ENCODE measurements around the gene PSAT1. TPM values are rescaled to one million over a fixed set of nuclear protein-coding genes. Genes with fewer than 3 reads are reported as not detected.
A peak's percentile ranks its signal among the peaks of the same experiment; 100 is the strongest.

Gene PSAT1
- total and polyA plus RNA-seq, 2 experiments from 2014 or later = 120 to 149 TPM

DNA sequence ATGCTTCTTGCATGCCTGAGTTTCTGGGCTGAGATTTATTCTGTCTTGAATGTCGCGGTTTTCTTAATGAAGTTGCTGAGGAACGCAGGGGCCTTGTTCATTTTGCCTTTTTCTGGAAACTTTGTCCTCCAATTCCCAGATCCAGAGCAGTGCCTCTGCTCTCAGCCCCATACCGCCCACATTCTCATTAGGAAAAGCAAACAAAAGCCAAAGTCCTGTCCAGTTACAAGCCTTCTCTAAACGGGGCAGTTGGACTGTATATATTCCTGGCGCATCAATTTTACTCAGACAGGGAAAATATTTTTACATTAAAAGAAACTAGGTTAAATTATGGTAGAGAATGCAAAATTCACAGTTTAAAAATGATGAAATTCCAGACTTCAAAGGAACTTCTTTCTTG lies 1.2 kb upstream of the PSAT1 start:
- peaks cover 3% of the 10 kb centered on the region for H4K20me1 ChIP-seq (ENCODE audit: insufficient read depth, poor library complexity, severe bottlenecking)
- H3K4me1 ChIP-seq (ENCODE audit: insufficient read depth) = peaks cover 6% of the 10 kb centered on the region
- peak overlapping the region; percentile 43 for H3K4me3 ChIP-seq
- TF ChIP-seq, protein P1, sequence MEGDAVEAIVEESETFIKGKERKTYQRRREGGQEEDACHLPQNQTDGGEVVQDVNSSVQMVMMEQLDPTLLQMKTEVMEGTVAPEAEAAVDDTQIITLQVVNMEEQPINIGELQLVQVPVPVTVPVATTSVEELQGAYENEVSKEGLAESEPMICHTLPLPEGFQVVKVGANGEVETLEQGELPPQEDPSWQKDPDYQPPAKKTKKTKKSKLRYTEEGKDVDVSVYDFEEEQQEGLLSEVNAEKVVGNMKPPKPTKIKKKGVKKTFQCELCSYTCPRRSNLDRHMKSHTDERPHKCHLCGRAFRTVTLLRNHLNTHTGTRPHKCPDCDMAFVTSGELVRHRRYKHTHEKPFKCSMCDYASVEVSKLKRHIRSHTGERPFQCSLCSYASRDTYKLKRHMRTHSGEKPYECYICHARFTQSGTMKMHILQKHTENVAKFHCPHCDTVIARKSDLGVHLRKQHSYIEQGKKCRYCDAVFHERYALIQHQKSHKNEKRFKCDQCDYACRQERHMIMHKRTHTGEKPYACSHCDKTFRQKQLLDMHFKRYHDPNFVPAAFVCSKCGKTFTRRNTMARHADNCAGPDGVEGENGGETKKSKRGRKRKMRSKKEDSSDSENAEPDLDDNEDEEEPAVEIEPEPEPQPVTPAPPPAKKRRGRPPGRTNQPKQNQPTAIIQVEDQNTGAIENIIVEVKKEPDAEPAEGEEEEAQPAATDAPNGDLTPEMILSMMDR (IDR thresholded peaks at IDR 0.05; ENCODE audit: poor library complexity) = no peak
- TF ChIP-seq EZH2phosphoT487 (IDR thresholded peaks at IDR 0.05; ENCODE audit: low read depth, severe bottlenecking, unreplicated experiment) = no peak
- TF ChIP-seq EZH2 (IDR thresholded peaks at IDR 0.05; ENCODE audit: borderline replicate concordance) = no peak
- H2AFZ ChIP-seq = peak overlapping the region; percentile 75
- H3K27me3 ChIP-seq = no peaks in the 10 kb centered on the region
- H3K9me3 ChIP-seq (ENCODE audit: low read depth) = no peaks in the 10 kb centered on the region
- peaks cover 29% of the 10 kb centered on the region for H3K79me2 ChIP-seq
- H3K27ac ChIP-seq = peak overlapping the region; percentile 73
- no peaks in the 10 kb centered on the region for H3K36me3 ChIP-seq (replicated peaks; ENCODE audit: insufficient read depth, low read depth)
- H3K4me2 ChIP-seq = peak overlapping the region; percentile 92
- no peak for DNase-seq (ENCODE audit: low spot score)
- 63% methylated on average over 6 of the region's 6 CpGs for WGBS (ENCODE audit: low lambda C conversion rate, missing lambda C conversion rate)
- no peaks in the 10 kb centered on the region for H3K9me2 ChIP-seq (replicated peaks; ENCODE audit: insufficient read depth)

DNA sequence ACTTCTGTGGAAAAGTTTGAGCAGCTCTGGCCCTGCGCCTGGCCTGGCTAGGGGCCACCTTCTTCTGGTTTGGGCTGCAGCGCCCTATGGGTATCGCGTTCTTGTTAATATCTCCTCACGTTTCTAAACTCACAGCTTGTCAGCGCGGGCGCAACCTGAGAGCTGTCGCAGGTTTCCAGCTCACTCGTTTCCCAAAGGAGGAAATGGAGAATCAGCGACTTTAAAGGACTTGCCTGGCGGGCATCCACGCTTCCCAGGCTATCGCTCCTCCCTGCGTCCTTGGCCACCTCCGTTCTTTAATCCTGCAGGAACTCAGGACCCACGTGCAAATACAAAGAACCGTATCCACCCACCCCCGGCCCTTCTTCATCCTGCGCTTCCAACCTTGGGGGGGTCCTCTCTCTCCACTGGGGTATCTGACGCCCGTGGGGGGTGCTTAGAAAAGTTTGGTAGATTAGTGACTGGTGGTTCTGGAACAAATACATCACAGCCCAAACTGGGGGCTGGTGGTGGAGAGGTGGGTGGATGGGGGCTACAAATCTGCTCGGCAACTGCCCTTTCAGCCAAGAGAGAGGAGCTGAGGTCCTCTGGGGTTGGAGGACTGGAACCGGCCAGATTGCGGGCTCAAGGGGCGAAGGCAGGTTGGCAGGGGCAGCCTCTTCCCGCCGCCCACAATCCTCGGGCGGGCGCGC lies 578 bp upstream of the PSAT1 start:
- WGBS (ENCODE audit: low lambda C conversion rate, missing lambda C conversion rate) = 1% methylated on average over 32 of the region's 32 CpGs
- Histone ChIP-seq H3K4me2 (peak overlapping the region; percentile 92), H3K4me1 (ENCODE audit: insufficient read depth) (peaks cover 6% of the 10 kb centered on the region), H3K27ac (peak overlapping the region; percentile 73), H3K9me3 (ENCODE audit: low read depth) (no peaks in the 10 kb centered on the region), H4K20me1 (ENCODE audit: insufficient read depth, poor library complexity, severe bottlenecking) (peaks cover 3% of the 10 kb centered on the region), H3K4me3 (peak overlapping the region; percentile 43), H3K27me3 (no peaks in the 10 kb centered on the region), H3K79me2 (peaks cover 32% of the 10 kb centered on the region), H3K36me3 (replicated peaks; ENCODE audit: insufficient read depth, low read depth) (no peaks in the 10 kb centered on the region), H2AFZ (peak overlapping the region; percentile 75), H3K9me2 (replicated peaks; ENCODE audit: insufficient read depth) (no peaks in the 10 kb centered on the region)
- peak; percentile 65 for DNase-seq (ENCODE audit: low spot score)
- no peak for TF ChIP-seq EZH2phosphoT487 (IDR thresholded peaks at IDR 0.05; ENCODE audit: low read depth, severe bottlenecking, unreplicated experiment)
- TF ChIP-seq EZH2 (IDR thresholded peaks at IDR 0.05; ENCODE audit: borderline replicate concordance) = no peak
- TF ChIP-seq, protein P1 (IDR thresholded peaks at IDR 0.05; ENCODE audit: poor library complexity) = no peak

DNA sequence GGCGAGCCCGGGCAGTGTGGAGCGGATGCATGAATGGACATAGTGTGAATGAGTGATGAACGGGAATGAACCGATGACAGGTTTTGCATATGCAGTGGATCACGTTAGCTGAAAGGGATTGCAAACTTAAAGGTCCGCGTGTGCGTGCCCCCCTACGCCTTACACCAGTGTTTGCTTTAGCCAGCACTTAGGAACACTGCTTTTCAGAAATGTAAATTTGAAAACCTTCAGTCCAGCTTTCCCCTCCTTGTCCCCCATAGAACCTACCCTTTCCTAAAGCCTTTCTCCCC lies 692 bp downstream of the PSAT1 start:
- Histone ChIP-seq H2AFZ (peak overlapping the region; percentile 68), H3K9me3 (ENCODE audit: low read depth) (no peaks in the 10 kb centered on the region), H3K9me2 (replicated peaks; ENCODE audit: insufficient read depth) (no peaks in the 10 kb centered on the region), H3K4me3 (peak overlapping the region; percentile 77), H3K27ac (no peak overlapping the region), H3K27me3 (no peaks in the 10 kb centered on the region), H3K79me2 (peaks cover 34% of the 10 kb centered on the region), H3K4me1 (ENCODE audit: insufficient read depth) (peaks cover 6% of the 10 kb centered on the region), H3K4me2 (peak overlapping the region; percentile 92), H4K20me1 (ENCODE audit: insufficient read depth, poor library complexity, severe bottlenecking) (peaks cover 3% of the 10 kb centered on the region), H3K36me3 (replicated peaks; ENCODE audit: insufficient read depth, low read depth) (no peaks in the 10 kb centered on the region)
- WGBS (ENCODE audit: low lambda C conversion rate, missing lambda C conversion rate) = 0% methylated on average over 10 of the region's 10 CpGs
- no peak for DNase-seq (ENCODE audit: low spot score)
- TF ChIP-seq EZH2 (IDR thresholded peaks at IDR 0.05; ENCODE audit: borderline replicate concordance) (no peak), EZH2phosphoT487 (IDR thresholded peaks at IDR 0.05; ENCODE audit: low read depth, severe bottlenecking, unreplicated experiment) (no peak)
- TF ChIP-seq, protein P1 (IDR thresholded peaks at IDR 0.05; ENCODE audit: poor library complexity) = no peak

Data from hepatocyte (in vitro differentiated cells).